Neural crest cell (in vitro differentiated cells): ENCODE data around the gene PRR12. TPM values are rescaled to one million over a fixed set of nuclear protein-coding genes. Genes with fewer than 3 reads are reported as not detected.

Experiments
- DNase-seq: peaks from one replicate; pipeline ENCODE4 v3.0.0; 2021; ENCODE audit warnings: low read depth, mixed read lengths, low spot score
- H3K27ac Mint-ChIP-seq: one replicate; pipeline ENCODE4 v1.8.0; 2021; ENCODE audit warnings: mild to moderate bottlenecking, mixed read lengths; ENCODE audit not compliant: unreplicated experiment
- H3K27me3 Mint-ChIP-seq: 2 replicates; pipeline ENCODE4 v1.8.0; 2021; ENCODE audit warnings: low read depth, mild to moderate bottlenecking, mixed read lengths
- H3K36me3 Mint-ChIP-seq: 2 replicates; pipeline ENCODE4 v1.8.0; 2021; ENCODE audit warnings: low read depth, mild to moderate bottlenecking, mixed read lengths
- H3K4me1 Mint-ChIP-seq: 2 replicates; pipeline ENCODE4 v1.8.0; 2021; ENCODE audit warnings: mixed read lengths
- H3K4me3 Mint-ChIP-seq: one replicate; pipeline ENCODE4 v1.8.0; 2021; ENCODE audit warnings: mild to moderate bottlenecking, mixed read lengths
- H3K9me3 Mint-ChIP-seq: 2 replicates; pipeline ENCODE4 v1.8.0; 2021; ENCODE audit warnings: mixed read lengths
- CTCF ChIP-seq: fragments of 200-600 bp; sonication (generic); conservative IDR thresholded peaks from 2 replicates; pipeline ENCODE4 v1.5.0; 2021; ENCODE audit warnings: antibody characterized with exemption, mild to moderate bottlenecking
- total RNA-seq: library from RNA; stranded (reverse); gene quantifications from 2 replicates; pipeline ENCODE4 v1.2.1, GENCODE V29; 2021

The PRR12 gene
- total RNA-seq, 1 donor from 2014 or later = 51.7 TPM

- Mint-ChIP-seq H3K4me3 (no peak overlapping the region), H3K27me3 (no peaks in the 10 kb centered on the region), H3K4me1 (peaks cover 14% of the 10 kb centered on the region), H3K27ac (no peak overlapping the region), H3K9me3 (no peaks in the 10 kb centered on the region), H3K36me3 (no peaks in the 10 kb centered on the region)
- no peak for TF ChIP-seq CTCF
- DNase-seq = no peak
Observed at GRCh38 chr19:49573425-49573824, 17.6 kb upstream of the PRR12 start.

DNA sequence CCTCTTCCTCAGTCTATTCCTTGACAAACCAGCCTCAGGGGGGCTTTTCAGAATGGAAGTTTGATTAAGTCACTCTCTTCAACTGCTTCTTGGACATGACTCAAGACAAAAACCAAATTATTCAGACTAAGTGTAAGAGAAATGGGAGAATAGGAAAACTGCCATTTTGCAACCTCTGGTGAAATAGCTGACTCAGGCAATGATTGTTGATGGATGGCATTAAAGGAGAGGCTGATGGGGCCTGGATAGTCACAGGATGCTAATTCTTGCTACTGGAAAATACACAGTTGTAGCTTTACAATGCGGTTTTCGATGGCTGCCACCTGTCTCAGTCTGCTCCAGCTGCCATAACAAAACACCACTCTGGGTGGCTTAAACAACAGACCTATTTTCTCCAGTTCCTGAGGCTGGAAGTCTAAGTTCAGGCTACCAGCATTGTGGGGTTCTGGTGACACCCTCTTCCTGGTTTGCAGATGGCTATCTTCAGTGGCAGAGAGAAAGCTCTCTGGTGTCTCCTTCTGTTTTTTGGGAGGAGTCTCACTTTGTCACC, 16.7 kb upstream of the PRR12 start:
- H3K4me1 Mint-ChIP-seq = peaks cover 20% of the 10 kb centered on the region
- no peak for DNase-seq
- no peaks in the 10 kb centered on the region for H3K27me3 Mint-ChIP-seq
- TF ChIP-seq CTCF = no peak
- no peaks in the 10 kb centered on the region for H3K36me3 Mint-ChIP-seq
- H3K4me3 Mint-ChIP-seq = no peak overlapping the region
- no peaks in the 10 kb centered on the region for H3K9me3 Mint-ChIP-seq
- peak overlapping the region; percentile 57 for H3K27ac Mint-ChIP-seq

DNA sequence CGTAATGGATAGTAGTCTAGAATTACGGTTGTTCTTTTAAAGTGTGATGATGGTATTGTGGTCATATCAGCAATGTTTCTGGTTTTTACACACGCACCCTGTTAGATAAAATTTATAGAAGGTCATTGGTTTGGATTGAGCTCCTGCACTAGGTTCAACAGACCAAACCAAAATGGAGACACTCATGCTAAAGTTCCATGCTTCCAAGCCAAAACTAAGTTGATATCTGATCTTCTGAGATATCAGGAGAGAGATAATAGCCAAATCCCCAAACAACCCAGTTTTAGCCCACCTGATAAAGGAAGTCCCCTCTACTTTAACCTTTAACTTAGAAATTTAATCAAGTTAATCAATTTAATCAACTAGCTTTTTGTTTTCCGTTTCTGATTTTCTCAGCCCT, 11.8 kb upstream of the PRR12 start:
- no peak for DNase-seq
- Mint-ChIP-seq H3K27ac (no peak overlapping the region), H3K4me3 (peak overlapping the region; percentile 93), H3K27me3 (no peaks in the 10 kb centered on the region), H3K4me1 (peaks cover 20% of the 10 kb centered on the region), H3K9me3 (no peaks in the 10 kb centered on the region), H3K36me3 (no peaks in the 10 kb centered on the region)
- TF ChIP-seq CTCF = no peak

GRCh38 chr19:49579947-49580263, 11.1 kb upstream of the PRR12 start:
- H3K36me3 Mint-ChIP-seq = no peaks in the 10 kb centered on the region
- peaks cover 20% of the 10 kb centered on the region for H3K4me1 Mint-ChIP-seq
- no peak for DNase-seq
- no peaks in the 10 kb centered on the region for H3K27me3 Mint-ChIP-seq
- TF ChIP-seq CTCF = no peak
- H3K27ac Mint-ChIP-seq = peak overlapping the region; percentile 89
- H3K9me3 Mint-ChIP-seq = no peaks in the 10 kb centered on the region
- peak overlapping the region; percentile 93 for H3K4me3 Mint-ChIP-seq

- Mint-ChIP-seq H3K4me3 (peak within 1 kb of the TSS; percentile 93), H3K27ac (peak within 1 kb of the TSS; percentile 89), H3K27me3 (no peaks in the 10 kb centered on the region), H3K4me1 (peaks cover 20% of the 10 kb centered on the region), H3K36me3 (no peaks in the 10 kb centered on the region), H3K9me3 (no peaks in the 10 kb centered on the region)
- DNase-seq = peak; percentile 93
- no peak for TF ChIP-seq CTCF
Observed at GRCh38 chr19:49580264-49581006, 10.5 kb upstream of the PRR12 start, which contains the start of gene NOSIP. Gene NOSIP (minus strand): TSS chr19:49580556. CDS start chr19:49560691, 19,865 bp downstream.
